Epithelial cell of proximal tubule (primary cell): Measurements from ENCODE around the gene ERI3. TPM values are rescaled to one million over a fixed set of nuclear protein-coding genes. Genes with fewer than 3 reads are reported as not detected.

Experiments used
- DNase-seq: peaks from one replicate; pipeline ENCODE4 v3.0.0-alpha.2; 2011; ENCODE audit warnings: low read depth
- H3K4me3 ChIP-seq: 2 replicates; pipeline ENCODE4 v1.5.1; 2011; ENCODE audit warnings: low read depth, mild to moderate bottlenecking, low read length
- CTCF ChIP-seq: conservative IDR thresholded peaks from 2 replicates; pipeline ENCODE4 v1.5.1; 2012; ENCODE audit warnings: low read depth, mild to moderate bottlenecking, low read length
- total RNA-seq: library from RNA; depleted of rRNA; stranded (reverse); fragments of >200 nt; gene quantifications from 2 replicates; pipeline ENCODE4 v1.2.3, GENCODE V29; 2015

The ERI3 gene
- total RNA-seq, 1 donor from 2014 or later, result 51.7 TPM

DNA sequence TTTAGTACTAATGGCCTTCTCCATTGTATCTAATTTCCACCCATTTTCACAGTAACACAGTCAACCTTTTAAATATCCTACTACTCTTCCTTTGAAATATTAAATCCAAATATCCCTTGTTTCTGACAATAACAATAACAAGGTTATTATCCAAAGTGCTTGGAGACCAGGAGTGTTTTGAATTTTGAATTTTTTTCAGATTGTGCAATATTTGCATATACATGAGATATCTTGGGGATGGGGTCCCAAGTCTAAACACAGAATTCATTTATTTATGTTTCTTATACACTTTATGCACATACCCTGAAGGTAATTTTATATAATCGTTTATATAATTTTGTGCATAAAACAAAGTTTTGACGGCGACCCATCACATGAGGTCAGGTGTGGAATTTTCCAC is 124.3 kb downstream of the ERI3 start:
- H3K4me3 ChIP-seq, result no peak overlapping the region
- DNase-seq, result no peak
- TF ChIP-seq CTCF, result no peak

GRCh38 chr1:44229435-44230167 is 125.5 kb downstream of the ERI3 start:
- no peak for DNase-seq
- TF ChIP-seq CTCF, result no peak
- no peak overlapping the region for H3K4me3 ChIP-seq

DNA sequence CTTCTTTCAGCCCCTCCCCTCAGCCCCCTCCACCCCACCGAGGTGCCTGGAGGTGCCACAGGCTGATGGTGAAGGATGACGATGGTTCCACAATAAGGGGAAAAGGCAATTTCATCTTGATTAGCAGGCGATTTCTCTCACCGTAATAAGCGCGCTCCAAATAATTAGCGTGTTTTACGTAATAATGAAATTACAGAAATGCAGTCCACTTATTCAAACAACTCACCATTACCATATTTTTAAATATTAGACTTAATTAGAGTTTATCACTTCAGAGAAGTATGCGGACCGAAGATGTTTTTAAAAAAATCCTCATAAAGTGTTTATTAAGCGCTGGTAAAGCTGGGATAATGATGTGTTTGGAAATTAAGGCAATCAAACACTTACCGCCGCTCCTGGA is 126.8 kb downstream of the ERI3 start:
- H3K4me3 ChIP-seq, result no peak overlapping the region
- TF ChIP-seq CTCF, result no peak
- no peak for DNase-seq

GRCh38 chr1:44227211-44227610 is 127.8 kb downstream of the ERI3 start:
- DNase-seq, result no peak
- no peak overlapping the region for H3K4me3 ChIP-seq
- TF ChIP-seq CTCF, result no peak

GRCh38 chr1:44225761-44226160 is 129.3 kb downstream of the ERI3 start:
- DNase-seq, result no peak
- no peak overlapping the region for H3K4me3 ChIP-seq
- TF ChIP-seq CTCF, result no peak

DNA sequence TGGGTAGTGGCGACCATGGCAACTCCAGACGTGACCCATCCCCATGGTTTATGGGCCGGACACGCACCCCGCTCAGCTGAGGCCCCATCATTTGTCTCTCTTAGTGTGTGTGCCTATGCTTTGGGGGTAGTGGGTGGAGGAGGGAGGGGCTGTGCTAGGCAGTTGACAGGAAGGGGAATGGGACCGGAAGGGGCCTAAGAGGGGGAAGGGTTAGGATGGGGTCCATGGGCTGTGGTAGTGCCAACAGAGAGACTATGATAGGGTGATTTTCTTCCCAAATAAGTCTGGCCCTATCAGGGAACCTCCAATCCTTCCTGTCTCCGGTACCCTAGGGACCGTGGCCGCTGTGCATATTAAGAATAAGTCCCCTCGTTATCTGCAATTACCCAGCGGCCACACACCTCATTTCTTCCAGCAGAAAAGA is 131.9 kb downstream of the ERI3 start:
- no peak for DNase-seq
- TF ChIP-seq CTCF, result no peak
- no peak overlapping the region for H3K4me3 ChIP-seq
